Activated naive CD8-positive, alpha-beta T cell treated with anti-CD3 and anti-CD28 coated beads for 36 hours (primary cell): Measurements from ENCODE around the gene SND1. TPM values are rescaled to one million over a fixed set of nuclear protein-coding genes. Genes with fewer than 3 reads are reported as not detected.
"Not testable (repeated sequence)": the region's sequence is repeated elsewhere in the genome, so short reads cannot be mapped to it uniquely, and the experiment has no call there.

Experiments
- DNase-seq: peaks from one replicate; pipeline ENCODE4 v3.0.0; 2021
- H3K27ac Mint-ChIP-seq: one replicate; pipeline ENCODE4 v1.8.0; 2022; ENCODE audit warnings: mild to moderate bottlenecking, moderate library complexity, mixed read lengths
- H3K27me3 Mint-ChIP-seq: one replicate; pipeline ENCODE4 v1.8.0; 2022; ENCODE audit warnings: mild to moderate bottlenecking, mixed read lengths
- H3K36me3 Mint-ChIP-seq: one replicate; pipeline ENCODE4 v1.8.0; 2021; ENCODE audit warnings: mild to moderate bottlenecking, mixed read lengths
- H3K4me1 Mint-ChIP-seq: one replicate; pipeline ENCODE4 v1.8.0; 2021; ENCODE audit warnings: mixed read lengths
- H3K4me3 Mint-ChIP-seq: one replicate; pipeline ENCODE4 v1.8.0; 2022; ENCODE audit warnings: mild to moderate bottlenecking, moderate library complexity, mixed read lengths
- H3K9me3 Mint-ChIP-seq: one replicate; pipeline ENCODE4 v1.8.0; 2022; ENCODE audit warnings: mixed read lengths
- total RNA-seq, 2 experiments: library from RNA; stranded (reverse); gene quantifications; one replicate each; pipeline ENCODE4 v1.2.3, GENCODE V29; 2021

The SND1 gene
- total RNA-seq, 2 experiments from 2014 or later: 192 to 201 TPM

GRCh38 chr7:127897704-127898454 is 245.9 kb downstream of the SND1 start:
- no peaks in the 10 kb centered on the region for H3K27me3 Mint-ChIP-seq
- peaks cover 14% of the 10 kb centered on the region for H3K4me1 Mint-ChIP-seq
- no peaks in the 10 kb centered on the region for H3K9me3 Mint-ChIP-seq
- H3K4me3 Mint-ChIP-seq: no peak overlapping the region
- DNase-seq: no peak
- H3K27ac Mint-ChIP-seq: no peak overlapping the region
- H3K36me3 Mint-ChIP-seq: peaks cover 13% of the 10 kb centered on the region

GRCh38 chr7:127899411-127899810 is 247.4 kb downstream of the SND1 start:
- H3K4me1 Mint-ChIP-seq: peaks cover 22% of the 10 kb centered on the region
- H3K36me3 Mint-ChIP-seq: peaks cover 6% of the 10 kb centered on the region
- no peak for DNase-seq
- H3K27ac Mint-ChIP-seq: no peak overlapping the region
- no peaks in the 10 kb centered on the region for H3K9me3 Mint-ChIP-seq
- H3K4me3 Mint-ChIP-seq: no peak overlapping the region
- no peaks in the 10 kb centered on the region for H3K27me3 Mint-ChIP-seq

- Mint-ChIP-seq H3K36me3 (peaks cover 9% of the 10 kb centered on the region), H3K4me3 (no peak overlapping the region), H3K27ac (no peak overlapping the region), H3K4me1 (peaks cover 25% of the 10 kb centered on the region), H3K9me3 (no peaks in the 10 kb centered on the region), H3K27me3 (no peaks in the 10 kb centered on the region)
- no peak for DNase-seq
These were observed 248.1 kb downstream of the SND1 start for GRCh38 chr7:127900141-127900540.

- DNase-seq: no peak
- Mint-ChIP-seq H3K9me3 (no peaks in the 10 kb centered on the region), H3K27me3 (no peaks in the 10 kb centered on the region), H3K27ac (no peak overlapping the region), H3K4me3 (no peak overlapping the region), H3K4me1 (peaks cover 30% of the 10 kb centered on the region), H3K36me3 (peaks cover 13% of the 10 kb centered on the region)
These were observed 249.0 kb downstream of the SND1 start for GRCh38 chr7:127900732-127901685.

GRCh38 chr7:127901895-127902703 is 250.1 kb downstream of the SND1 start:
- H3K27me3 Mint-ChIP-seq: no peaks in the 10 kb centered on the region
- no peak for DNase-seq
- no peak overlapping the region for H3K27ac Mint-ChIP-seq
- peaks cover 14% of the 10 kb centered on the region for H3K36me3 Mint-ChIP-seq
- H3K9me3 Mint-ChIP-seq: no peaks in the 10 kb centered on the region
- H3K4me1 Mint-ChIP-seq: peaks cover 39% of the 10 kb centered on the region
- no peak overlapping the region for H3K4me3 Mint-ChIP-seq

GRCh38 chr7:127902753-127903152 is 250.8 kb downstream of the SND1 start:
- peaks cover 45% of the 10 kb centered on the region for H3K4me1 Mint-ChIP-seq
- peaks cover 21% of the 10 kb centered on the region for H3K36me3 Mint-ChIP-seq
- not testable (repeated sequence) for DNase-seq, H3K4me3 Mint-ChIP-seq, H3K27ac Mint-ChIP-seq, H3K9me3 Mint-ChIP-seq, H3K27me3 Mint-ChIP-seq

- Mint-ChIP-seq H3K4me1 (peaks cover 54% of the 10 kb centered on the region), H3K36me3 (peaks cover 31% of the 10 kb centered on the region), H3K4me3 (no peak overlapping the region), H3K9me3 (no peaks in the 10 kb centered on the region), H3K27ac (no peak overlapping the region), H3K27me3 (no peaks in the 10 kb centered on the region)
- DNase-seq: no peak
These were observed 252.1 kb downstream of the SND1 start for GRCh38 chr7:127903892-127904669.

- H3K4me3 Mint-ChIP-seq: no peak overlapping the region
- H3K4me1 Mint-ChIP-seq: peaks cover 55% of the 10 kb centered on the region
These were observed 252.6 kb downstream of the SND1 start for GRCh38 chr7:127904670-127904985.

GRCh38 chr7:127905021-127905420 is 253.0 kb downstream of the SND1 start:
- Mint-ChIP-seq H3K4me3 (no peak overlapping the region), H3K4me1 (peaks cover 55% of the 10 kb centered on the region), H3K27ac (no peak overlapping the region), H3K9me3 (no peaks in the 10 kb centered on the region), H3K36me3 (peaks cover 30% of the 10 kb centered on the region), H3K27me3 (no peaks in the 10 kb centered on the region)
- no peak for DNase-seq

More at GRCh38 chr7:127904670-127904985, 252.6 kb downstream of the SND1 start:
- Mint-ChIP-seq H3K27ac (no peak overlapping the region), H3K27me3 (no peaks in the 10 kb centered on the region), H3K36me3 (peaks cover 29% of the 10 kb centered on the region), H3K9me3 (no peaks in the 10 kb centered on the region)
- DNase-seq: no peak

- no peak for DNase-seq
These were observed 253.7 kb downstream of the SND1 start for GRCh38 chr7:127905491-127906330.

GRCh38 chr7:127907110-127908040 is 255.4 kb downstream of the SND1 start:
- Mint-ChIP-seq H3K4me3 (no peak overlapping the region), H3K36me3 (peaks cover 38% of the 10 kb centered on the region), H3K4me1 (peaks cover 41% of the 10 kb centered on the region), H3K9me3 (no peaks in the 10 kb centered on the region), H3K27me3 (no peaks in the 10 kb centered on the region), H3K27ac (no peak overlapping the region)
- no peak for DNase-seq

More at GRCh38 chr7:127905491-127906330, 253.7 kb downstream of the SND1 start:
- peaks cover 54% of the 10 kb centered on the region for H3K4me1 Mint-ChIP-seq
- H3K9me3 Mint-ChIP-seq: no peaks in the 10 kb centered on the region
- no peaks in the 10 kb centered on the region for H3K27me3 Mint-ChIP-seq
- peaks cover 35% of the 10 kb centered on the region for H3K36me3 Mint-ChIP-seq
- no peak overlapping the region for H3K27ac Mint-ChIP-seq
- no peak overlapping the region for H3K4me3 Mint-ChIP-seq

- Mint-ChIP-seq H3K36me3 (peaks cover 38% of the 10 kb centered on the region), H3K4me1 (peaks cover 38% of the 10 kb centered on the region), H3K4me3 (no peak overlapping the region), H3K27me3 (no peaks in the 10 kb centered on the region), H3K27ac (no peak overlapping the region), H3K9me3 (no peaks in the 10 kb centered on the region)
- DNase-seq: no peak
These were observed 256.6 kb downstream of the SND1 start for GRCh38 chr7:127908430-127909258.
